Panc1 (cell line): ENCODE results near the gene HES2.

Source experiments
- CTCF ChIP-seq: fragments of 450-650 bp; IDR thresholded peaks from 2 replicates; pipeline ENCODE4 v1.5.1; 2017; ENCODE audit warnings: mild to moderate bottlenecking
- POLR2AphosphoS5 ChIP-seq: IDR thresholded peaks from 2 replicates; pipeline ENCODE4 v1.6.1; 2012; ENCODE audit warnings: mild to moderate bottlenecking, low read depth, low read length, moderate library complexity
- SIN3A ChIP-seq: IDR thresholded peaks from 2 replicates; pipeline ENCODE4 v1.6.1; 2012; ENCODE audit warnings: low read depth, mild to moderate bottlenecking, low read length, moderate library complexity, borderline replicate concordance; ENCODE audit not compliant: insufficient read depth
- TCF7L2 ChIP-seq: IDR thresholded peaks from 2 replicates; pipeline ENCODE4 v1.6.1; 2011; ENCODE audit warnings: mild to moderate bottlenecking, low read depth, low read length, inconsistent platforms

GRCh38 chr1:6408023-6408422, 11.7 kb downstream of the HES2 start:
- TF ChIP-seq CTCF (no peak), TCF7L2 (no peak), POLR2AphosphoS5 (no peak), SIN3A (no peak)
